ENCODE results near the gene SORBS1. TPM values are rescaled to one million over a fixed set of nuclear protein-coding genes. Genes with fewer than 3 reads are reported as not detected.

Gene SORBS1
- total RNA-seq, 1 donor from 2014 or later: 16.1 TPM

DNA sequence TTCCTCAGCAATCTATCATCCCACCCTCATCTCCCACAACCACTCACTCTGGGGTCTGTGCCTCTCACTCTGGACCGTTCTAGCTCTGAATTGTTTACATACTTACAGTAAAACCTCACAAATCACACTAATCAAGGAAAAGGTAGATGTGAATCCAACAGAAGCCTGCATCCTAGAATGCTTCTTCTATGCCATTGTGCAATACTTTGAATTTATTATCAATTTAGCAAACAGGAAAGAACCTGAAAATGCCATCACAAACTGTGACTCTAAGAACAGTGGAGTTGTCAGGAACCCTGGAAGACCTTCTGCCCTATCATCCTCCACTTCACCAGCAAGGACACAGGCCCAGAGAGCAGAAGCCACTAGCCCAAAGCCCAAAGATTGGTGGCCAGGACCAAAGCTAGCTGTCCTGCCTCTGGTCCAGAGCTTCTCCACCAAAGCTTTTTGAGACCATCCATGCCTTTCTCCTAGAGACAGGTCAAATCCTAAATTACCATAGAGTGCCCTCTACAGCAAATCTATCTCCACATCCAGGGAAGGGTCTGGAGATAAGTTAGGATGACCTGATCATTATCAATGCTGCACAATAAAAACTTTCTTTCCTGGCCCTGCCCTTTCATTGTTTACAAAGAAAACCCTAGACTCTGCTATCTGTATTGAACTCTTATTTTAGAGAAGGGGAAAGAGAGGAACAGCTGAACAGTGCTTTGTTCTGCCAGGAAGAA, 2.4 kb downstream of the SORBS1 start:
- Mint-ChIP-seq H3K4me1 (peaks cover 26% of the 10 kb centered on the region), H3K9me3 (no peaks in the 10 kb centered on the region), H3K4me3 (peak overlapping the region; percentile 98), H3K36me3 (no peaks in the 10 kb centered on the region), H3K27me3 (ENCODE audit: insufficient read depth, low read depth) (peaks cover 42% of the 10 kb centered on the region), H3K27ac (no peak overlapping the region)
- peaks cover 34% of the 10 kb centered on the region for H3F3A ChIP-seq (ENCODE audit: low read depth)
- H3K27ac ChIP-seq: no peak overlapping the region
- peaks cover 2% of the 10 kb centered on the region for H3K79me2 ChIP-seq (ENCODE audit: low read depth)
- H3K9ac ChIP-seq: no peak overlapping the region
- TF ChIP-seq, protein P1, sequence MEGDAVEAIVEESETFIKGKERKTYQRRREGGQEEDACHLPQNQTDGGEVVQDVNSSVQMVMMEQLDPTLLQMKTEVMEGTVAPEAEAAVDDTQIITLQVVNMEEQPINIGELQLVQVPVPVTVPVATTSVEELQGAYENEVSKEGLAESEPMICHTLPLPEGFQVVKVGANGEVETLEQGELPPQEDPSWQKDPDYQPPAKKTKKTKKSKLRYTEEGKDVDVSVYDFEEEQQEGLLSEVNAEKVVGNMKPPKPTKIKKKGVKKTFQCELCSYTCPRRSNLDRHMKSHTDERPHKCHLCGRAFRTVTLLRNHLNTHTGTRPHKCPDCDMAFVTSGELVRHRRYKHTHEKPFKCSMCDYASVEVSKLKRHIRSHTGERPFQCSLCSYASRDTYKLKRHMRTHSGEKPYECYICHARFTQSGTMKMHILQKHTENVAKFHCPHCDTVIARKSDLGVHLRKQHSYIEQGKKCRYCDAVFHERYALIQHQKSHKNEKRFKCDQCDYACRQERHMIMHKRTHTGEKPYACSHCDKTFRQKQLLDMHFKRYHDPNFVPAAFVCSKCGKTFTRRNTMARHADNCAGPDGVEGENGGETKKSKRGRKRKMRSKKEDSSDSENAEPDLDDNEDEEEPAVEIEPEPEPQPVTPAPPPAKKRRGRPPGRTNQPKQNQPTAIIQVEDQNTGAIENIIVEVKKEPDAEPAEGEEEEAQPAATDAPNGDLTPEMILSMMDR (IDR thresholded peaks at IDR 0.05): no peak
- TF ChIP-seq EZH2 (IDR thresholded peaks at IDR 0.05): no peak
- no peak for TF ChIP-seq EZH2phosphoT487 (IDR thresholded peaks at IDR 0.05)
- DNase-seq (ENCODE audit: low spot score): no peak
- peaks cover 20% of the 10 kb centered on the region for H4K20me1 ChIP-seq (ENCODE audit: low read depth)
- H3K9me3 ChIP-seq (ENCODE audit: low read depth): no peaks in the 10 kb centered on the region
- peaks cover 20% of the 10 kb centered on the region for H3K4me1 ChIP-seq
- peaks cover 15% of the 10 kb centered on the region for H3K27me3 ChIP-seq
- H3K36me3 ChIP-seq: no peaks in the 10 kb centered on the region
- peak overlapping the region; percentile 96 for H3K4me2 ChIP-seq
- peak overlapping the region; percentile 79 for H3K4me3 ChIP-seq
- H2AFZ ChIP-seq (replicated peaks): no peak overlapping the region

DNA sequence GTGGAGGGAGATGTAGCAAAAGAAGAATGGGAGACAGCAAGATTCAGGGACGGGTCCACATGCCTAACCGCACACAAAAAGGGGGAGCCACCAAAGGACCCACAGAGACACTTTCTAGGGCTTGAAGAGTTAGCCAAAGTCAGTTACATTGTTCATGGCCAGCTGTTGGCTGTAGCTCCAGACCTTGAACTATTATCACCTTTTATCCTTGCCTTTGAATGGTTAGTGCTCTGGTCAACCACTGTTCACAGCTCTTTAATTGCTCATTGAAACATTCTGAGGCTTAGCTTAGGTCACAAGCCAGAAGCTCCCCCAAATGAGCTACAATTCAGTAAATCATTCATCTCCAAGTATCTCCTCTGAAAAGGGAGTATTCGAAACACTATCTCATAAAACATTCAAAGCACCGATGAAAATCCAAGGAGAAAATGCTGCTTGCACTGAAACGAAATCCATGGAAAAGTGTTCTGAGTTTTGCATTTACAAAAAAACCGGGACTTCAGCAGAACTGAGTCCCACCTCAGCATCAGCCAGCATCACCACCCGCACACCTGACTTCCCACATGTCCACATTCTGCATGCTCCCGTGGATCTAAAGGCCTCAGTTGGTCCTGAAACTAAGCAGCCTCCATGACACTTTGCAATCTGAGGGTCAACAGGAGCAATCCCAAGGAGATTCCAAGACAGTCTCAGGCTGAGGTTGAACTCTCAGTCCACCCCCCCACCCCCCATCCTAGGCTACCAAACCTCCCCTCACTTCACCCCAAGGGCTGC, 4.0 kb downstream of the SORBS1 start:
- Histone ChIP-seq H3K4me1 (peaks cover 29% of the 10 kb centered on the region), H3K4me3 (no peak overlapping the region), H3K27ac (no peak overlapping the region), H3K9ac (no peak overlapping the region), H4K20me1 (ENCODE audit: low read depth) (peaks cover 23% of the 10 kb centered on the region), H3K27me3 (peaks cover 15% of the 10 kb centered on the region), H3K9me3 (ENCODE audit: low read depth) (no peaks in the 10 kb centered on the region), H3K4me2 (no peak overlapping the region), H2AFZ (replicated peaks) (no peak overlapping the region), H3F3A (ENCODE audit: low read depth) (peaks cover 27% of the 10 kb centered on the region), H3K36me3 (no peaks in the 10 kb centered on the region), H3K79me2 (ENCODE audit: low read depth) (peaks cover 2% of the 10 kb centered on the region)
- Mint-ChIP-seq H3K36me3 (no peaks in the 10 kb centered on the region), H3K27me3 (ENCODE audit: insufficient read depth, low read depth) (peaks cover 39% of the 10 kb centered on the region), H3K27ac (no peak overlapping the region), H3K4me3 (no peak overlapping the region), H3K9me3 (peaks cover 5% of the 10 kb centered on the region), H3K4me1 (peaks cover 27% of the 10 kb centered on the region)
- no peak for TF ChIP-seq EZH2 (IDR thresholded peaks at IDR 0.05)
- DNase-seq (ENCODE audit: low spot score): no peak

DNA sequence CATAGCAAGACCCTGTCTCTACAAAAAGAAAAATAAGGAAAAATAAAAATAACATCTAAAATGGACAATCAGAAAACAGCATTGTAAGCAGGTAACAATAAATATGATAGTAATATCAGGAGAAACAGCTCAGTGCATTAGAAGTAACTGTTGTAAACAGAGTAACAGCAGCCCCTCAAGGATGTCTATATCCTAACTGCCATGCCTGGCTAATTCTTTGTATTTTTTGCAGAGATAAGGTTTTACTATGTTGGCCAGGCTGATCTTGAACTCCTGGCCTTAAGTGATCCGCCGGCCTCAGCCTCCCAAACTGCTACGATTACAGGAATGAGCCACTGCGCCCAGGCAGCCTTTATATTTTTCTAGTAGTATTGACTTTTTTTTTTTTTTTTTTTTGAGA, 7.5 kb downstream of the SORBS1 start:
- Mint-ChIP-seq H3K4me1 (peaks cover 18% of the 10 kb centered on the region), H3K9me3 (peaks cover 5% of the 10 kb centered on the region)
- H3K27ac ChIP-seq: no peak overlapping the region

More for the DNA sequence above, 7.5 kb downstream of the SORBS1 start:
- peaks cover 31% of the 10 kb centered on the region for H3K4me1 ChIP-seq
- H2AFZ ChIP-seq (replicated peaks): no peak overlapping the region
- no peak for DNase-seq (ENCODE audit: low spot score)
- Mint-ChIP-seq H3K27ac (no peak overlapping the region), H3K36me3 (no peaks in the 10 kb centered on the region), H3K4me3 (no peak overlapping the region), H3K27me3 (ENCODE audit: insufficient read depth, low read depth) (peaks cover 25% of the 10 kb centered on the region)
- no peak overlapping the region for H3K9ac ChIP-seq
- H3K27me3 ChIP-seq: no peaks in the 10 kb centered on the region
- peaks cover 4% of the 10 kb centered on the region for H3F3A ChIP-seq (ENCODE audit: low read depth)
- H3K9me3 ChIP-seq (ENCODE audit: low read depth): no peaks in the 10 kb centered on the region
- no peak overlapping the region for H3K4me3 ChIP-seq
- H3K36me3 ChIP-seq: no peaks in the 10 kb centered on the region
- H3K4me2 ChIP-seq: no peak overlapping the region
- H3K79me2 ChIP-seq (ENCODE audit: low read depth): no peaks in the 10 kb centered on the region
- no peak for TF ChIP-seq EZH2 (IDR thresholded peaks at IDR 0.05)
- TF ChIP-seq, protein P1 (IDR thresholded peaks at IDR 0.05): no peak
- TF ChIP-seq EZH2phosphoT487 (IDR thresholded peaks at IDR 0.05): no peak
- H4K20me1 ChIP-seq (ENCODE audit: low read depth): peaks cover 5% of the 10 kb centered on the region

Data from neural progenitor cell (in vitro differentiated cells).